IMR-90 (cell line): ENCODE data around the gene SLC6A4.

Experiments
- BHLHE40 ChIP-seq: fragments of 150-350 bp; IDR thresholded peaks from 2 replicates; pipeline ENCODE4 v1.6.1; 2016; ENCODE audit warnings: mild to moderate bottlenecking, low read depth, low read length
- CEBPB ChIP-seq: IDR thresholded peaks from 2 replicates; pipeline ENCODE4 v1.6.1; 2012; ENCODE audit warnings: low read depth, low read length, improper control_type of control experiment
- CHD1 ChIP-seq: IDR thresholded peaks from 2 replicates; pipeline ENCODE4 v1.6.1; 2012; ENCODE audit warnings: low read depth, low read length, improper control_type of control experiment
- MAFK ChIP-seq: IDR thresholded peaks from 2 replicates; pipeline ENCODE4 v1.6.1; 2012; ENCODE audit warnings: low read depth, low read length, improper control_type of control experiment
- MAZ ChIP-seq: IDR thresholded peaks from 2 replicates; pipeline ENCODE4 v1.6.1; 2012; ENCODE audit warnings: low read depth, mild to moderate bottlenecking, low read length, improper control_type of control experiment, moderate library complexity, borderline replicate concordance
- MXI1 ChIP-seq: IDR thresholded peaks from 2 replicates; pipeline ENCODE4 v1.6.1; 2012; ENCODE audit warnings: low read depth, mild to moderate bottlenecking, low read length, moderate library complexity, borderline replicate concordance
- POLR2A ChIP-seq: IDR thresholded peaks from 2 replicates; pipeline ENCODE4 v1.6.1; 2012; ENCODE audit warnings: mild to moderate bottlenecking, low read depth, low read length
- RAD21 ChIP-seq: IDR thresholded peaks from 2 replicates; pipeline ENCODE4 v1.6.1; 2012; ENCODE audit warnings: low read length, improper control_type of control experiment
- RFX5 ChIP-seq: IDR thresholded peaks from 2 replicates; pipeline ENCODE4 v1.8.0; 2012; ENCODE audit warnings: low read depth, mild to moderate bottlenecking, low read length, moderate library complexity
- SMC3 ChIP-seq: fragments of 150-350 bp; IDR thresholded peaks from 2 replicates; pipeline ENCODE4 v1.6.1; 2016; ENCODE audit warnings: low read depth, mild to moderate bottlenecking, antibody characterized with exemption, low read length, moderate library complexity
- TF ChIP-seq, protein P1 (sequence below): conservative IDR thresholded peaks from 2 replicates; pipeline ENCODE4 v1.5.1; 2012; ENCODE audit warnings: mild to moderate bottlenecking, low read depth, low read length, improper control_type of control experiment
- TF ChIP-seq, protein P2 (sequence below): fragments of 150-350 bp; IDR thresholded peaks from 2 replicates; pipeline ENCODE4 v1.6.1; 2017; ENCODE audit warnings: mild to moderate bottlenecking, antibody characterized with exemption, low read length, low read depth

DNA sequence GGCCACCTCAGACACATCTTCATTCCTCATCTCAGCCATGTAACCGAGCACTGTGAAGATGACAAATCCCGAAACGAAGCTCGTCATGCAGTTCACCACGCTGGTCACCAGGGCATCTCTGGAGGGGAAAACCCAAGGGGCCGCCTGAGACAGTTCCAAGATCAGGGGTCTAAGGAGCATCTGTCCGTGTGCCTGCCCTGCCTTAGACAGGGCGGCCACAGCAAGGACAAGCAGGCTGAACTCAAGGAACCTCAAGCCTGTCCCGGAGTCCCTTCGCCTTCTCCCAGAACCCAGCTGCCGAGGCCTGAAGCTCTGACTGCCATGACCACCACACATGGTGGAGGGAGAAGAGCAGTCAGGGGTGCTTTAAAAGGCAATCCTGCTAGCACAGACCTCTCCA, 22.7 kb downstream of the SLC6A4 start:
- TF ChIP-seq, protein P1, sequence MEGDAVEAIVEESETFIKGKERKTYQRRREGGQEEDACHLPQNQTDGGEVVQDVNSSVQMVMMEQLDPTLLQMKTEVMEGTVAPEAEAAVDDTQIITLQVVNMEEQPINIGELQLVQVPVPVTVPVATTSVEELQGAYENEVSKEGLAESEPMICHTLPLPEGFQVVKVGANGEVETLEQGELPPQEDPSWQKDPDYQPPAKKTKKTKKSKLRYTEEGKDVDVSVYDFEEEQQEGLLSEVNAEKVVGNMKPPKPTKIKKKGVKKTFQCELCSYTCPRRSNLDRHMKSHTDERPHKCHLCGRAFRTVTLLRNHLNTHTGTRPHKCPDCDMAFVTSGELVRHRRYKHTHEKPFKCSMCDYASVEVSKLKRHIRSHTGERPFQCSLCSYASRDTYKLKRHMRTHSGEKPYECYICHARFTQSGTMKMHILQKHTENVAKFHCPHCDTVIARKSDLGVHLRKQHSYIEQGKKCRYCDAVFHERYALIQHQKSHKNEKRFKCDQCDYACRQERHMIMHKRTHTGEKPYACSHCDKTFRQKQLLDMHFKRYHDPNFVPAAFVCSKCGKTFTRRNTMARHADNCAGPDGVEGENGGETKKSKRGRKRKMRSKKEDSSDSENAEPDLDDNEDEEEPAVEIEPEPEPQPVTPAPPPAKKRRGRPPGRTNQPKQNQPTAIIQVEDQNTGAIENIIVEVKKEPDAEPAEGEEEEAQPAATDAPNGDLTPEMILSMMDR = no peak
- TF ChIP-seq POLR2A = no peak
- no peak for TF ChIP-seq MAZ
- TF ChIP-seq, protein P2, sequence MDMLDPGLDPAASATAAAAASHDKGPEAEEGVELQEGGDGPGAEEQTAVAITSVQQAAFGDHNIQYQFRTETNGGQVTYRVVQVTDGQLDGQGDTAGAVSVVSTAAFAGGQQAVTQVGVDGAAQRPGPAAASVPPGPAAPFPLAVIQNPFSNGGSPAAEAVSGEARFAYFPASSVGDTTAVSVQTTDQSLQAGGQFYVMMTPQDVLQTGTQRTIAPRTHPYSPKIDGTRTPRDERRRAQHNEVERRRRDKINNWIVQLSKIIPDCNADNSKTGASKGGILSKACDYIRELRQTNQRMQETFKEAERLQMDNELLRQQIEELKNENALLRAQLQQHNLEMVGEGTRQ = no peak
- TF ChIP-seq BHLHE40 = no peak
- no peak for TF ChIP-seq MAFK
- TF ChIP-seq SMC3 = no peak
- no peak for TF ChIP-seq MXI1
- TF ChIP-seq CEBPB = no peak
- no peak for TF ChIP-seq RFX5
- no peak for TF ChIP-seq CHD1
- no peak for TF ChIP-seq RAD21
